Activated T-cell treated with anti-CD3 and anti-CD28 coated beads, Interleukin-2, amount 50 U/mL, for 72 hours (primary cell): Measurements from ENCODE around the gene CROCC2. TPM values are rescaled to one million over a fixed set of nuclear protein-coding genes. Genes with fewer than 3 reads are reported as not detected.

Experiments used
- ATAC-seq, 2 donors: fragments of 150-1000 bp; cut with Tn5 transposase; replicated peaks in 1 of 2; 2 replicates each; pipeline ENCODE4 v1.10.0; 2021; ENCODE audit warnings: moderate library complexity in 2 of 2, mild to moderate bottlenecking in 1 of 2
- DNase-seq, 2 donors: peaks; one replicate each; pipeline ENCODE4 v3.0.0; 2021 to 2022; ENCODE audit warnings: mixed read lengths in 1 of 2
- H3K27ac Mint-ChIP-seq: one replicate; pipeline ENCODE4 v1.8.0; 2022; ENCODE audit warnings: mild to moderate bottlenecking, moderate library complexity, mixed read lengths
- H3K27me3 Mint-ChIP-seq: one replicate; pipeline ENCODE4 v1.8.0; 2022; ENCODE audit warnings: low read depth, mixed read lengths
- H3K36me3 Mint-ChIP-seq, 2 donors: one replicate each; pipeline ENCODE4 v1.8.0; 2022; ENCODE audit warnings: mixed read lengths in 2 of 2, mild to moderate bottlenecking in 1 of 2; ENCODE audit not compliant: insufficient read depth in 2 of 2
- H3K4me1 Mint-ChIP-seq: one replicate; pipeline ENCODE4 v1.8.0; 2022; ENCODE audit warnings: low read depth, mixed read lengths
- H3K4me3 Mint-ChIP-seq, 2 donors: one replicate each; pipeline ENCODE4 v1.8.0; 2022; ENCODE audit warnings: mild to moderate bottlenecking in 2 of 2, mixed read lengths in 2 of 2, moderate library complexity in 2 of 2
- H3K9me3 Mint-ChIP-seq, 2 donors: one replicate each; pipeline ENCODE4 v1.8.0; 2022; ENCODE audit warnings: mixed read lengths in 2 of 2
- total RNA-seq, 2 donors: library from RNA; stranded (reverse); gene quantifications; one replicate each; pipeline ENCODE4 v1.2.3, GENCODE V29; 2022

The CROCC2 gene
- total RNA-seq, 2 donors from 2014 or later = not detected

- Mint-ChIP-seq H3K4me3 (no peak overlapping the region), H3K4me1 (no peaks in the 10 kb centered on the region), H3K27ac (no peak overlapping the region), H3K36me3 (no peaks in the 10 kb centered on the region), H3K27me3 (no peaks in the 10 kb centered on the region), H3K9me3 (no peaks in the 10 kb centered on the region)
- DNase-seq (no peak), ATAC-seq (no peak)
Observed at GRCh38 chr2:240879105-240879504, 27.0 kb upstream of the CROCC2 start.

GRCh38 chr2:240881913-240882312 lies 24.2 kb upstream of the CROCC2 start:
- ATAC-seq = peak in 1 of 2 donors; percentile 77
- Mint-ChIP-seq H3K9me3 (no peaks in the 10 kb centered on the region), H3K4me1 (no peaks in the 10 kb centered on the region), H3K27ac (no peak overlapping the region), H3K36me3 (no peaks in the 10 kb centered on the region), H3K4me3 (no peak overlapping the region), H3K27me3 (no peaks in the 10 kb centered on the region)
- peak in 1 of 2 donors; percentile 16 for DNase-seq

- Mint-ChIP-seq H3K36me3 (no peaks in the 10 kb centered on the region), H3K4me3 (no peak overlapping the region), H3K27ac (no peak overlapping the region), H3K4me1 (no peaks in the 10 kb centered on the region), H3K9me3 (no peaks in the 10 kb centered on the region), H3K27me3 (no peaks in the 10 kb centered on the region)
- ATAC-seq = no peak
- no peak for DNase-seq
Observed at GRCh38 chr2:240884221-240884620, 21.9 kb upstream of the CROCC2 start.

- Mint-ChIP-seq H3K4me3 (no peak overlapping the region), H3K9me3 (no peaks in the 10 kb centered on the region), H3K36me3 (no peaks in the 10 kb centered on the region), H3K27ac (no peak overlapping the region), H3K4me1 (no peaks in the 10 kb centered on the region), H3K27me3 (no peaks in the 10 kb centered on the region)
- ATAC-seq = no peak
- no peak for DNase-seq
Observed at GRCh38 chr2:240884745-240885144, 21.4 kb upstream of the CROCC2 start.

- Mint-ChIP-seq H3K4me1 (no peaks in the 10 kb centered on the region), H3K27ac (no peak overlapping the region), H3K27me3 (no peaks in the 10 kb centered on the region), H3K9me3 (no peaks in the 10 kb centered on the region), H3K36me3 (no peaks in the 10 kb centered on the region), H3K4me3 (no peak overlapping the region)
- no peak for DNase-seq
- no peak for ATAC-seq
Observed at GRCh38 chr2:240885566-240885965, 20.6 kb upstream of the CROCC2 start.

GRCh38 chr2:240886023-240886565 lies 20.0 kb upstream of the CROCC2 start:
- H3K36me3 Mint-ChIP-seq = no peaks in the 10 kb centered on the region
- no peaks in the 10 kb centered on the region for H3K4me1 Mint-ChIP-seq
- H3K4me3 Mint-ChIP-seq = no peak overlapping the region
- no peak for ATAC-seq
- no peak for DNase-seq
- H3K27me3 Mint-ChIP-seq = no peaks in the 10 kb centered on the region
- no peaks in the 10 kb centered on the region for H3K9me3 Mint-ChIP-seq
- H3K27ac Mint-ChIP-seq = no peak overlapping the region

GRCh38 chr2:240886678-240887609 lies 19.2 kb upstream of the CROCC2 start:
- Mint-ChIP-seq H3K36me3 (no peaks in the 10 kb centered on the region), H3K4me3 (no peak overlapping the region), H3K27me3 (no peaks in the 10 kb centered on the region), H3K27ac (no peak overlapping the region), H3K4me1 (no peaks in the 10 kb centered on the region), H3K9me3 (no peaks in the 10 kb centered on the region)
- ATAC-seq = no peak
- no peak for DNase-seq

- Mint-ChIP-seq H3K9me3 (no peaks in the 10 kb centered on the region), H3K4me1 (no peaks in the 10 kb centered on the region), H3K4me3 (no peak overlapping the region), H3K27ac (no peak overlapping the region), H3K36me3 (no peaks in the 10 kb centered on the region), H3K27me3 (no peaks in the 10 kb centered on the region)
- DNase-seq (no peak), ATAC-seq (no peak)
Observed at GRCh38 chr2:240887631-240888030, 18.5 kb upstream of the CROCC2 start.

GRCh38 chr2:240888130-240888889 lies 17.8 kb upstream of the CROCC2 start:
- Mint-ChIP-seq H3K4me1 (no peaks in the 10 kb centered on the region), H3K27me3 (no peaks in the 10 kb centered on the region), H3K9me3 (no peaks in the 10 kb centered on the region), H3K36me3 (no peaks in the 10 kb centered on the region), H3K4me3 (no peak overlapping the region), H3K27ac (no peak overlapping the region)
- DNase-seq (no peak), ATAC-seq (no peak)

GRCh38 chr2:240888890-240889573 lies 17.1 kb upstream of the CROCC2 start:
- Mint-ChIP-seq H3K27me3 (no peaks in the 10 kb centered on the region), H3K4me1 (no peaks in the 10 kb centered on the region), H3K9me3 (no peaks in the 10 kb centered on the region), H3K4me3 (no peak overlapping the region), H3K36me3 (no peaks in the 10 kb centered on the region), H3K27ac (no peak overlapping the region)
- DNase-seq (no peak), ATAC-seq (no peak)

GRCh38 chr2:240889601-240890560 lies 16.3 kb upstream of the CROCC2 start:
- H3K36me3 Mint-ChIP-seq = no peaks in the 10 kb centered on the region
- H3K27ac Mint-ChIP-seq = no peak overlapping the region
- no peaks in the 10 kb centered on the region for H3K9me3 Mint-ChIP-seq
- ATAC-seq (no peak), DNase-seq (no peak)
- no peaks in the 10 kb centered on the region for H3K4me1 Mint-ChIP-seq
- no peaks in the 10 kb centered on the region for H3K27me3 Mint-ChIP-seq
- no peak overlapping the region for H3K4me3 Mint-ChIP-seq

- no peaks in the 10 kb centered on the region for H3K36me3 Mint-ChIP-seq
Observed at GRCh38 chr2:240890691-240891090, 15.4 kb upstream of the CROCC2 start.

More at GRCh38 chr2:240890691-240891090, 15.4 kb upstream of the CROCC2 start:
- Mint-ChIP-seq H3K4me3 (no peak overlapping the region), H3K27me3 (no peaks in the 10 kb centered on the region), H3K4me1 (no peaks in the 10 kb centered on the region), H3K9me3 (no peaks in the 10 kb centered on the region), H3K27ac (no peak overlapping the region)
- ATAC-seq (no peak), DNase-seq (no peak)
